Endodermal cell (in vitro differentiated cells): ENCODE results near the gene CSNK1A1L. TPM values are rescaled to one million over a fixed set of nuclear protein-coding genes. Genes with fewer than 3 reads are reported as not detected.

Experiments used
- DNase-seq: peaks from one replicate; pipeline ENCODE4 v3.0.0-alpha.2; 2017
- H3K27ac ChIP-seq: 2 replicates; pipeline ENCODE4 v1.5.1; 2013; ENCODE audit warnings: mild to moderate bottlenecking, low read depth, low read length, moderate library complexity
- H3K27me3 ChIP-seq: 2 replicates; pipeline ENCODE4 v1.6.1; 2013; ENCODE audit warnings: mild to moderate bottlenecking, low read length, moderate library complexity; ENCODE audit not compliant: insufficient read depth, control insufficient read depth, poor library complexity, severe bottlenecking
- H3K36me3 ChIP-seq: 2 replicates; pipeline ENCODE4 v1.7.0; 2013; ENCODE audit warnings: mild to moderate bottlenecking, low read length, moderate library complexity; ENCODE audit not compliant: control insufficient read depth, insufficient read depth
- H3K4me1 ChIP-seq: one replicate; pipeline ENCODE4 v1.7.0; 2013; ENCODE audit warnings: low read length; ENCODE audit not compliant: control insufficient read depth, insufficient read depth
- H3K4me3 ChIP-seq: 2 replicates; pipeline ENCODE4 v1.5.1; 2013; ENCODE audit warnings: mild to moderate bottlenecking, low read length, moderate library complexity
- H3K9ac ChIP-seq: 2 replicates; pipeline ENCODE4 v1.6.1; 2013; ENCODE audit warnings: mild to moderate bottlenecking, low read length, moderate library complexity; ENCODE audit not compliant: poor library complexity, severe bottlenecking; ENCODE audit errors: extremely low read depth
- H3K9me3 ChIP-seq: 2 replicates; pipeline ENCODE4 v1.6.1; 2013; ENCODE audit warnings: mild to moderate bottlenecking, low read length, moderate library complexity; ENCODE audit not compliant: control insufficient read depth
- H3K27ac Mint-ChIP-seq: 2 replicates; pipeline ENCODE4 v1.8.0; 2020; ENCODE audit warnings: mixed read lengths
- H3K27me3 Mint-ChIP-seq: 2 replicates; pipeline ENCODE4 v1.8.0; 2021; ENCODE audit warnings: mild to moderate bottlenecking, mixed read lengths; ENCODE audit not compliant: insufficient read depth
- H3K36me3 Mint-ChIP-seq: 2 replicates; pipeline ENCODE4 v1.8.0; 2020; ENCODE audit warnings: low read depth, mixed read lengths
- H3K4me1 Mint-ChIP-seq: 2 replicates; pipeline ENCODE4 v1.8.0; 2020; ENCODE audit warnings: mixed read lengths
- H3K4me3 Mint-ChIP-seq: 2 replicates; pipeline ENCODE4 v1.8.0; 2020; ENCODE audit warnings: mild to moderate bottlenecking, moderate library complexity, mixed read lengths
- H3K9me3 Mint-ChIP-seq: 2 replicates; pipeline ENCODE4 v1.8.0; 2020; ENCODE audit warnings: mild to moderate bottlenecking, mixed read lengths
- WGBS, 2 experiments: methylation state at CpG; one replicate each; pipeline versions ENCODE4 v1.1.5 to v1.1.7; 2013; ENCODE audit warnings: missing lambda C conversion rate in 2 of 2, mixed read lengths in 1 of 2; ENCODE audit not compliant: insufficient coverage in 1 of 2, insufficient read length in 1 of 2; 5-methylcytosine and 5-hydroxymethylcytosine counted together
- long read RNA-seq, 4 experiments: library from polyadenylated mRNA in 2 of 4; library from RNA in 1 of 4; library from capped mRNA in 1 of 4; stranded (forward) in 3 of 4; unstranded in 1 of 4; transcript quantifications; one replicate each; pipeline ENCODE4 v2.0.0, GENCODE V29; 2020 to 2021; ENCODE audit warnings: inconsistent platforms in 1 of 4
- polyA plus RNA-seq, 2 experiments: library from polyadenylated mRNA; stranded (reverse); fragments of 50-300 nt; gene quantifications; one replicate each; pipeline ENCODE4 v1.2.3, GENCODE V29; 2013
- total RNA-seq, 2 donors: library from RNA; stranded (reverse); fragmentation: NEBNext Ultra II Directional in 1 of 2; extraction: Animal tissue kit (Norgen Biotek cat#: 25700) in 1 of 2; gene quantifications; 2 replicates in 1 of 2; 3 replicates in 1 of 2; pipeline ENCODE4 v1.2.1, GENCODE V29; 2021
- TF ChIP-seq, protein P1 (sequence below): fragments of 200-600 bp; sonication (generic); conservative IDR thresholded peaks from 2 replicates; pipeline ENCODE4 v1.5.0; 2021; ENCODE audit warnings: antibody characterized with exemption, mild to moderate bottlenecking

The CSNK1A1L gene
- not detected for total RNA-seq
- polyA plus RNA-seq (2013, experiment 1 of 2), result not detected
- not detected for polyA plus RNA-seq (2013, experiment 2 of 2)
- long read RNA-seq, experiment 1, result 0 reads
- long read RNA-seq, experiment 2, result 0 reads
- long read RNA-seq, experiment 3, result 0 reads
- long read RNA-seq, experiment 4, result 0 reads

DNA sequence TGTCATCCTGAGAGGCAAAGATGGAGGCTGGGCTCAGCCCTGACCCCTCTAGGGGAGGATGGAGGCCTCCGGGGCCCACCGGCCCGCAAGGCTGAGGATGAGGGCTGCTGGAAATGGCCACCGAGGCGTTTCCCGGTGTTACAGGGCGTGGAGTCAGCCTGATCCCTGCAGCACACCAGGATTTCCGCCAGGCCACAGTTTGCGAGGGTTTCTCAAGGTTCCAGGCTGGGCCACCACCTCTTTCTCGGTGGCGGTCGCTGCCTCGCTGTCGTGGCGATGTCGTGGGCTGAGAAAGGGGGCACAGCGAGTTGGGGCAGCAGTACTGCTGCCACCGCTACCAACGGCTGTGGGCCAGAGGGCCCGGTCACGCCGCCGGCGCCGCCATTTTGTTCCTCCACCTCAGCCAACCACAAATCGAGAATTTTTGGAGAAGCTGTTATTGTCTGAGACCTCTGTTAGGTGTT, at the start of gene CSNK1A1L:
CSNK1A1L (minus strand) TSS at position 414 of the 464 bp plus-strand sequence; CDS start at position 6, 408 bp downstream.
- no peak within 1 kb of the TSS for H3K27ac ChIP-seq
- H3K9me3 Mint-ChIP-seq, result no peaks in the 10 kb centered on the region
- H3K4me1 ChIP-seq, result no peaks in the 10 kb centered on the region
- TF ChIP-seq, protein P1, sequence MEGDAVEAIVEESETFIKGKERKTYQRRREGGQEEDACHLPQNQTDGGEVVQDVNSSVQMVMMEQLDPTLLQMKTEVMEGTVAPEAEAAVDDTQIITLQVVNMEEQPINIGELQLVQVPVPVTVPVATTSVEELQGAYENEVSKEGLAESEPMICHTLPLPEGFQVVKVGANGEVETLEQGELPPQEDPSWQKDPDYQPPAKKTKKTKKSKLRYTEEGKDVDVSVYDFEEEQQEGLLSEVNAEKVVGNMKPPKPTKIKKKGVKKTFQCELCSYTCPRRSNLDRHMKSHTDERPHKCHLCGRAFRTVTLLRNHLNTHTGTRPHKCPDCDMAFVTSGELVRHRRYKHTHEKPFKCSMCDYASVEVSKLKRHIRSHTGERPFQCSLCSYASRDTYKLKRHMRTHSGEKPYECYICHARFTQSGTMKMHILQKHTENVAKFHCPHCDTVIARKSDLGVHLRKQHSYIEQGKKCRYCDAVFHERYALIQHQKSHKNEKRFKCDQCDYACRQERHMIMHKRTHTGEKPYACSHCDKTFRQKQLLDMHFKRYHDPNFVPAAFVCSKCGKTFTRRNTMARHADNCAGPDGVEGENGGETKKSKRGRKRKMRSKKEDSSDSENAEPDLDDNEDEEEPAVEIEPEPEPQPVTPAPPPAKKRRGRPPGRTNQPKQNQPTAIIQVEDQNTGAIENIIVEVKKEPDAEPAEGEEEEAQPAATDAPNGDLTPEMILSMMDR, result no peak
- WGBS, 2 experiments, result 93 to 97% methylated on average over 11 to 26 of the region's 26 CpGs
- no peak for DNase-seq
- no peaks in the 10 kb centered on the region for H3K27me3 Mint-ChIP-seq
- peaks cover 11% of the 10 kb centered on the region for H3K4me1 Mint-ChIP-seq
- no peak within 1 kb of the TSS for H3K27ac Mint-ChIP-seq
- no peaks in the 10 kb centered on the region for H3K27me3 ChIP-seq
- no peaks in the 10 kb centered on the region for H3K36me3 Mint-ChIP-seq
- H3K9me3 ChIP-seq, result no peaks in the 10 kb centered on the region
- no peaks in the 10 kb centered on the region for H3K36me3 ChIP-seq
- H3K9ac ChIP-seq, result no peak within 1 kb of the TSS
- H3K4me3 Mint-ChIP-seq, result no peak within 1 kb of the TSS
- no peak within 1 kb of the TSS for H3K4me3 ChIP-seq

- DNase-seq, result no peak
- no peaks in the 10 kb centered on the region for H3K9me3 ChIP-seq
- TF ChIP-seq, protein P1, result no peak
- H3K9me3 Mint-ChIP-seq, result peaks cover 5% of the 10 kb centered on the region
- H3K27ac Mint-ChIP-seq, result no peak overlapping the region
- H3K9ac ChIP-seq, result no peak overlapping the region
- H3K27me3 Mint-ChIP-seq, result no peaks in the 10 kb centered on the region
- H3K36me3 Mint-ChIP-seq, result peaks cover 3% of the 10 kb centered on the region
- WGBS, 2 experiments, result 20 to 55% methylated on average over 1 to 2 of the region's 3 CpGs
- no peaks in the 10 kb centered on the region for H3K27me3 ChIP-seq
- no peak overlapping the region for H3K4me3 ChIP-seq
- H3K4me3 Mint-ChIP-seq, result no peak overlapping the region
- H3K4me1 ChIP-seq, result no peaks in the 10 kb centered on the region
- no peaks in the 10 kb centered on the region for H3K36me3 ChIP-seq
- no peak overlapping the region for H3K27ac ChIP-seq
- no peaks in the 10 kb centered on the region for H3K4me1 Mint-ChIP-seq
Observed at GRCh38 chr13:37149380-37149779, 43.9 kb upstream of the CSNK1A1L start.

DNA sequence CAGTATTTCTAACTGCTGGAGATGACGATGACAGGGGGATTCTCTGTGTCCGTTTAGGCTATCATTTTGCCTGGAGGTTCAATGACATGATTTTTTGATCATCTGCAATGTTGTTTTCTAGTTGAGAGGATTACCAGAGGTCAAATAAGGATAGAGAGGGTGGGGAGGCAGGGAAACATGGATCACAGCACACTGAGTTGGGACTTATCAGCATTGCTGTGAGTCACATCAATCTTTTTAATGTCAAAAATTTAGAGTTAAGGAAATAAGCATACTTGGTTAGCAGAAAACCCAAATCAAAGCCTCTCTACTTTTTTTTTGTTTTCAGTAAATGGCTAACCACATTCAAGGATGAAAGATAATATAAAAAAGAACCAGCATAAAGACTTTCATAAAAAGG, 43.0 kb upstream of the CSNK1A1L start:
- H3K4me3 Mint-ChIP-seq, result no peak overlapping the region
- H3K9ac ChIP-seq, result no peak overlapping the region
- H3K9me3 Mint-ChIP-seq, result peaks cover 2% of the 10 kb centered on the region
- 91 to 100% methylated on average over 2 of the region's 2 CpGs for WGBS, 2 experiments
- no peaks in the 10 kb centered on the region for H3K4me1 ChIP-seq
- H3K36me3 ChIP-seq, result no peaks in the 10 kb centered on the region
- no peak overlapping the region for H3K27ac ChIP-seq
- no peaks in the 10 kb centered on the region for H3K9me3 ChIP-seq
- no peak overlapping the region for H3K4me3 ChIP-seq
- no peaks in the 10 kb centered on the region for H3K27me3 ChIP-seq
- H3K4me1 Mint-ChIP-seq, result no peaks in the 10 kb centered on the region
- no peaks in the 10 kb centered on the region for H3K27me3 Mint-ChIP-seq
- DNase-seq, result no peak
- H3K36me3 Mint-ChIP-seq, result peaks cover 2% of the 10 kb centered on the region
- no peak overlapping the region for H3K27ac Mint-ChIP-seq
- TF ChIP-seq, protein P1, result no peak
